ENCODE results near the gene SLC23A3. TPM values are rescaled to one million over a fixed set of nuclear protein-coding genes. Genes with fewer than 3 reads are reported as not detected.
"Not testable (repeated sequence)": the region's sequence is repeated elsewhere in the genome, so short reads cannot be mapped to it uniquely, and the experiment has no call there.

The SLC23A3 gene
- total RNA-seq, 2 donors from 2014 or later, result 0.65 to 1.0 TPM

DNA sequence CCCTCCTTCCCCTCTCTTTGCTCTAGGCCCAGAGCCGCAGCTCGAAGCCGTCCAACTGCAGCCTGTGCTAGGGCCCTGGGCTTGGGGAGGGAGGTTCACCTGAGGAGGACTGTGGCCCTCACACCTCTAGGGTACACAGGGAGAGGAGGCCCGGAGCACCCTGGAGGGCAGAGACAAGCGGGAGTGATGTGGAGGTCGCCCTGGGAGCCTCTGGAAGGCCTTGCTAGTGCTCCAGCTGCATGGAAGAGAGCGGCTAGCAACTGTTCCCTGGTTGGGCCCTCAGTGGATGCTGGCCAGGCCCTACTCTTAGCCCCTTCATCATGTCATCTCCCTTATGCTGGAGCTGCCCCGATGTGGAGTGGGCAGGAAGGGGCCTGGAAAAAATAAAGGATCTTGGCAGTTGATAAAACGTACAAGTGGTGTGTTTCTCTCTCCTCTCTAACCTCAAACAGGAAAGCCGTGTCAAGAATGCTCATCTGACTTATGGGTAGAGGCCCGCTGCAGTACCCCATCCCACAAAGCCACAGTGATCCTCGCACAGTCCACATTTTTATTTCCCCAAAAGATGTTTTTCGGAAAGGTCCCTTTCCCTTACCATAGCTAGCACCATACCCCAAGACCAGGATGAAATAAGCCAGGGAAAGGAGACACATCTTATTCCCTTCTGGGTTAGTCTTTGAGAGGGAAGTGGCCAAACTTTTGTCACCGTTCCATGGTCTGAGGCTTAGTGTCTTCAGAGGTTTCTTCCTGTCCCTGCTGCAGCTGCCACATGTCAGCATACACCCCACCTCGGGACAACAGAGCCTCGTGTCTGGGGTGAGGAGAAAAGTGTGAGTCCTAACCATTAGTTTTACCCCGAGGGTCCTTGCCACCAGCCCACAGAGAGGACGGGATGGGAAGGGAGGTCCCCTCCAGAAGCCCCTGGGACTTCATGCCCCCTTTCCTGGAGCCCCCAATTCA is 39.7 kb upstream of the SLC23A3 start:
- peak overlapping the region; percentile 94 for H3K27ac Mint-ChIP-seq
- H3K27me3 Mint-ChIP-seq, result no peaks in the 10 kb centered on the region
- DNase-seq (no peak), ATAC-seq (no peak)
- H3K4me1 Mint-ChIP-seq, result peaks cover 20% of the 10 kb centered on the region
- no peaks in the 10 kb centered on the region for H3K9me3 ChIP-seq (ENCODE audit: control insufficient read depth, low read length, poor library complexity, severe bottlenecking)
- H3K4me3 Mint-ChIP-seq, result peak overlapping the region; percentile 21
- no peaks in the 10 kb centered on the region for H3K36me3 Mint-ChIP-seq (ENCODE audit: low read depth)

DNA sequence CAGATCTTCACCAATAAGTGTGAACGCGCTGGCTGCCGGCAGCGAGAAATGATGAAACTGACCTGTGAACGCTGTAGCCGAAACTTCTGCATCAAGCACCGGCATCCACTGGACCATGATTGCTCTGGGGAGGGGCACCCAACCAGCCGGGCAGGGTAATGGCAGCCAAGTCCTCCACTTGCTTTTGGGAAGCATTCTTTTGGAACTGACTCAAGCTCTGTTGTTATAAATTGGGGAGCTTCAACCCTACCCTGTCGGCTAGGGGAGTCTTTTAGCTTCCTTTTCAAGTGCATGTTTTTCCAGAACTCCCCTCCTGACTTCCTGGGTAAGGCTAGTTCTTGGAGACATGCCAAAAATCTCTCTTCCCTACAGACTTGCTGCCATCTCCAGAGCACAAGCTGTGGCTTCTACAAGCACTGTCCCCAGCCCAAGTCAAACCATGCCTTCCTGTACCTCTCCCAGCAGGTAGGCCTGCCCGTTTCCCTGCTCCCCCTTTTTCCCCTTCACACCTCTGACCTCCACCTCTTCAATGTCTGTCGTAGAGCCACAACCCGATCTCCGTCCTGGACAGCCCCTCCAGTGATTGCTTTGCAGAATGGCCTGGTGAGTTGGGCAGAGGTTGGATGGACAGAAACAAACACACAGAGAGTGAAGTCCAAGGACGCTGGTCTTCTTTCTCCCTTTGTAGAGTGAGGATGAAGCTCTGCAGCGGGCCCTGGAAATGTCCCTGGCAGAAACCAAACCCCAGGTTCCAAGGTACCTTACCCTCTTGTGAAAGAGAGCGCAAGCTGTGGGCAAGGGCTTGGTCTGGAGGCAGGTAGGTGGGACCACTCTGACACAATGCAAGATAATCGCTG is 38.3 kb upstream of the SLC23A3 start:
- no peak for ATAC-seq
- no peak for DNase-seq
- no peaks in the 10 kb centered on the region for H3K36me3 Mint-ChIP-seq (ENCODE audit: low read depth)
- H3K4me3 Mint-ChIP-seq, result peak overlapping the region; percentile 91
- H3K4me1 Mint-ChIP-seq, result peaks cover 20% of the 10 kb centered on the region
- H3K27me3 Mint-ChIP-seq, result no peaks in the 10 kb centered on the region
- no peaks in the 10 kb centered on the region for H3K9me3 ChIP-seq (ENCODE audit: control insufficient read depth, low read length, poor library complexity, severe bottlenecking)
- peak overlapping the region; percentile 94 for H3K27ac Mint-ChIP-seq

DNA sequence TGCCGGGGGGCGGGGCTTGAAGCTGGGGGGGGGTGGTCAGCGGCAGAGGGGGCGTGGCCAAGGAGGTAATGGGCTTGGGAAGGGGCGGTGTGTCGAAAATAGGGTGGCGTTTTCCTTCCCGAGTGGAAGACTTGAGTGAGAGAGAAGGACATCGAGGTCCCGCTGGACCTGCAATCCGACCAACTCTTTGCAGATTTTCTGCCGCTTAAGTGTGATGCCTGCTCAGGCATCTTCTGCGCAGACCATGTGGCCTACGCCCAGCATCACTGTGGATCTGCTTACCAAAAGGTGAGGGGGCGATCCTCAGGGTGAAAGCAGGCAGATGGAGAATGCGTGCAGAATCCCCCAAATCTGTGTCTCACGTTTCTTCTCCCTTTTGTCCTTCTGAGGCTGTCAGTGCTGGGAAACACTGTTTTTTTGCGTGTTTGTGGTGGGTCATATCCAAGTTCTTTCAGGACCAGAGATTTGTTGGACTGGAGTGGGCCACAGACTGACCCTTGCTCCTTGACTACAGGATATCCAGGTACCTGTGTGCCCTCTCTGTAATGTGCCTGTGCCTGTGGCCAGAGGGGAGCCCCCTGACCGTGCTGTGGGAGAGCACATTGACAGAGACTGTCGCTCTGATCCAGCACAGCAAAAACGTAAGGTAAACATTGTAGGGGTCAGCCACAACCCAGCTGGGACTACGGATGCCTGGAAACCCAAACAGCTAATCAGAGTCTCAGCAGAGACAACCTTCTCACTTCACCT is 37.5 kb upstream of the SLC23A3 start:
- Mint-ChIP-seq H3K27ac (peak overlapping the region; percentile 94), H3K4me3 (peak overlapping the region; percentile 91), H3K27me3 (no peaks in the 10 kb centered on the region), H3K4me1 (peaks cover 20% of the 10 kb centered on the region), H3K36me3 (ENCODE audit: low read depth) (no peaks in the 10 kb centered on the region)
- no peak for DNase-seq
- no peaks in the 10 kb centered on the region for H3K9me3 ChIP-seq (ENCODE audit: control insufficient read depth, low read length, poor library complexity, severe bottlenecking)
- no peak for ATAC-seq

DNA sequence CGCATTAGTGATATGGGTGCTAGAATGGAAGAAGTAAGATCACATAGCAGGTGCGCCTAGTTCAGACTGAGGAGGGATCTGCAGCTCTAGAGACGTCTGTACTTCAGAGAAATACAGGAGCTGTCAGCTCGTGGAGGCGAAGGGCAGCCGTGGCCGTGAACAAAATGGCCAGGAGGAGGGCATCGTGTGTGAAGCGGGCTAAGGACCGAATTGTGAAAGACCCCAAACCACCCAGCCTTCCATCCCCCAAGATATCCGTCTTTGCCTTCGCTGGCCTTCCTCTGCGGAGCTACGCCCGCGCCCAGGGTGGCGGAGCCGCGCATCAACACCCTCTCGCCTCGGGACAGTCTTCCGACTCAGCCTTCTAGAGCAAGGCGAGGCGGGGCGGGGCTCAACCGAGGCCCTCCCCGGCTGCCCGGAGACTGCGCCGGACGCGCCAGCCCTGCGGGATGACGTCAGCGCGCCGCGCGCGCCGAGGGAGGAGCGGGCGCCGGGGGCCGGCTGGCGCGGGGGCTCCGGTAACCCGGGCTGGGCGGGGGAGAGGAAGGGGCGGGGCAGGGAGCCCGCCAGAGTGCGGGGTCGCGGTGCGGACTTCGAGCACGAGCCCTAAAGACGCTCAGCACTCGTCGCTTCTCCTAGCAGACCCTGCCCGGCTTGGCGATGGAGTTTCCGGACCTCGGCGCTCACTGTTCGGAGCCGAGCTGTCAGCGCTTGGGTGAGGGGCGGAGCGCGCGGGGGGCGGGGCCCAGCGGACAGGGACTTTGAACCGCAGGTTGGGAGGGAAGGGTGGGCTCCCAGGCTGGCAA is 36.7 kb upstream of the SLC23A3 start, which contains the start of gene ZFAND2B:
Gene ZFAND2B (plus strand): TSS at position 455 of the 806 bp plus-strand sequence. CDS start 206 bp downstream, at position 661.
- Mint-ChIP-seq H3K4me1 (peaks cover 20% of the 10 kb centered on the region), H3K27me3 (no peaks in the 10 kb centered on the region), H3K36me3 (ENCODE audit: low read depth) (no peaks in the 10 kb centered on the region), H3K4me3 (peak within 1 kb of the TSS; percentile 91), H3K27ac (peak within 1 kb of the TSS; percentile 94)
- peak; percentile 95 for ATAC-seq
- DNase-seq, result peak; percentile 95 to 98 (median 95)
- H3K9me3 ChIP-seq (ENCODE audit: control insufficient read depth, low read length, poor library complexity, severe bottlenecking), result no peaks in the 10 kb centered on the region

DNA sequence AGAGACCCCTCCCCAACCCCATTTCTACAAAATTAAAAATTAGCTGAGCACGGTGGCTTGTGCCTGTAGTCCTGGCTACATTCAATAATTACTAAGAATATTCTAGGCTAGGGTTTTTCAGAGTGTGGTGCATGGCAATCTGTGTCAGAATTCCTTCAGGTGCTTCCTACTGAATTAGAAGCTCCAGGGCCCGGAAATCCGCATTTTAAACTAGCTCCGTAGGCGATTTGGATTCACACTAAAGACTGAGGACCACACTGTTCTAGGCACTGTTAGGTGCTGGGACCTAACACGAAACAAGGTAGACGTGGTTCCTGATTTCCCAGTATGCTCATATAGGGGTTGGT is 36.1 kb upstream of the SLC23A3 start:
- peaks cover 16% of the 10 kb centered on the region for H3K4me1 Mint-ChIP-seq
- ATAC-seq (no peak), DNase-seq (no peak)
- peak overlapping the region; percentile 91 for H3K4me3 Mint-ChIP-seq
- no peaks in the 10 kb centered on the region for H3K9me3 ChIP-seq (ENCODE audit: control insufficient read depth, low read length, poor library complexity, severe bottlenecking)
- H3K27me3 Mint-ChIP-seq, result peaks cover 1% of the 10 kb centered on the region
- no peaks in the 10 kb centered on the region for H3K36me3 Mint-ChIP-seq (ENCODE audit: low read depth)
- H3K27ac Mint-ChIP-seq, result peak overlapping the region; percentile 91

DNA sequence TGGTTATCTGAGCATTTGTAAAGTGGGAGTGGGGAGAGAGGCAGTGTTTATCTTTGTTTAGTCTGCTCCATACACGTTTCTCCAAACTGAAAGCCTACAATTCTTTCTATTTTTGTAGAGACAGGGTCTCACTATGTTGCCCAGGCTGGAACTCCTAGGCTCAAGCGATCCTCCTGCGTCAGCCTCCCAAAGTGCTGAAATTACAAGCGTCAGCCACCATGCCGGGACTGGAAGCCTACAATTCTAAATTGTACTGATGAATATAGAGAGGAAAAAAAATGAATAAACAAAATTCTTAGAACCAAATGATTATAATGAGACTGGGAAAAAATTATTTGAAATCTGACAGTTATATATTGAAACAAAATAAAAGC is 35.3 kb upstream of the SLC23A3 start:
- Mint-ChIP-seq H3K27ac (no peak overlapping the region), H3K4me3 (no peak overlapping the region), H3K36me3 (ENCODE audit: low read depth) (no peaks in the 10 kb centered on the region), H3K4me1 (peaks cover 18% of the 10 kb centered on the region), H3K27me3 (peaks cover 8% of the 10 kb centered on the region)
- ATAC-seq (no peak), DNase-seq (no peak)
- H3K9me3 ChIP-seq (ENCODE audit: control insufficient read depth, low read length, poor library complexity, severe bottlenecking), result no peaks in the 10 kb centered on the region

DNA sequence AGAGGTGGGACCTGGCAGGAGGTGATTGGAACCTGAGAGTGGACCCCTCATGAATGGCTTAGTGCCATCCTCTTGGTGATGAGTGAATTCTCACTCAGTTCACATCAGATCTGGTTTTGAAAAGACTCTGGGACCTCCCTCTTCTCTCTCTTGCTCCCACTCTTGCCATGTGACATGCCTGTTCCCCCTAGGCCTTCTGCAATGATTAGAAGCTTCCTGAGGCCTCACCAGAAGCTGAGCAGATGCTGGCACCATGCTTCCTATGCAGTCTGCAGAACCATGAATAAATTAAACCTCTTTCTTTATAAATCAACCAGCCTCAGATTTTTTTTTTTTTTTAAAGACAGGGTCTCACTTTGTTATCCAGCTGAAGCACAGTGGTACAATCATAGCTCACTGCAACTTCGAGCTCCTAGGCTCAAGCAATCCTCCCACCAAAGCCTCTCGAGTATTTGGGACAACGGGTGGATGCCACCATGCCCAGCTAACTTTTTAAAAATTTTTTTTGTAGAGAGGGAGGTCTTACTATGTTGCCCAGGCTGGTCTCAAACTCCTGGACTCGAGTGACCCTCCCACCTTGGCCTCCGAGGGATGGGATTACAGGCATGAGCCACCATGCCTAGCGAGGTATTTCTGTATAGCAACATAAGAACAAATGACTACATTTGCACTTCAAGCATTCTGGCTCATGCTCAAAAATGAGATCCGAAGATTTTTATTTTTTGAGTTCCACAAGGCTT is 34.8 kb upstream of the SLC23A3 start:
- Mint-ChIP-seq H3K4me3 (no peak overlapping the region), H3K4me1 (peaks cover 18% of the 10 kb centered on the region), H3K36me3 (ENCODE audit: low read depth) (no peaks in the 10 kb centered on the region), H3K27me3 (peaks cover 10% of the 10 kb centered on the region), H3K27ac (no peak overlapping the region)
- DNase-seq, result no peak
- ATAC-seq, result no peak
- no peaks in the 10 kb centered on the region for H3K9me3 ChIP-seq (ENCODE audit: control insufficient read depth, low read length, poor library complexity, severe bottlenecking)

DNA sequence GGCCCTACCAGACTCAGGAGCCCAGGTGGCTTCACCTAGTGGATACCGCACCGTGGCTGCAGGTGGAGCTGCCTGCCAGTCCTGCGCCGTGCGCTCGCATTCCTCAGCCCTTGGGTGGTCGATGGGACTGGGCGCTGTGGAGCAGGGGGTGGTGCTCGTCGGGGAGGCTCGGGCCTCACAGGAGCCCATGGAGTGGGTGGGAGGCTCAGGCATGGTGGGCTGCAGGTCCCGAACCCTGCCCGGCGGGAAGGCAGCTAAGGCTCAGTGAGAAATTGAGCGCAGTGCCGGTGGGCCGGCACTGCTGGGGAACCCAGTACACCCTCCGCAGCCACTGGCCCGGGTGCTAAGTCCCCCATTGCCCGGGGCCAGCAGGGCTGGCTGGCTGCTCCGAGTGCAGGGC is 31.5 kb upstream of the SLC23A3 start:
- not testable (repeated sequence) for DNase-seq; H3K27ac Mint-ChIP-seq; H3K9me3 ChIP-seq (ENCODE audit: control insufficient read depth, low read length, poor library complexity, severe bottlenecking); H3K4me1 Mint-ChIP-seq; H3K4me3 Mint-ChIP-seq; H3K36me3 Mint-ChIP-seq (ENCODE audit: low read depth); ATAC-seq
- peaks cover 21% of the 10 kb centered on the region for H3K27me3 Mint-ChIP-seq

DNA sequence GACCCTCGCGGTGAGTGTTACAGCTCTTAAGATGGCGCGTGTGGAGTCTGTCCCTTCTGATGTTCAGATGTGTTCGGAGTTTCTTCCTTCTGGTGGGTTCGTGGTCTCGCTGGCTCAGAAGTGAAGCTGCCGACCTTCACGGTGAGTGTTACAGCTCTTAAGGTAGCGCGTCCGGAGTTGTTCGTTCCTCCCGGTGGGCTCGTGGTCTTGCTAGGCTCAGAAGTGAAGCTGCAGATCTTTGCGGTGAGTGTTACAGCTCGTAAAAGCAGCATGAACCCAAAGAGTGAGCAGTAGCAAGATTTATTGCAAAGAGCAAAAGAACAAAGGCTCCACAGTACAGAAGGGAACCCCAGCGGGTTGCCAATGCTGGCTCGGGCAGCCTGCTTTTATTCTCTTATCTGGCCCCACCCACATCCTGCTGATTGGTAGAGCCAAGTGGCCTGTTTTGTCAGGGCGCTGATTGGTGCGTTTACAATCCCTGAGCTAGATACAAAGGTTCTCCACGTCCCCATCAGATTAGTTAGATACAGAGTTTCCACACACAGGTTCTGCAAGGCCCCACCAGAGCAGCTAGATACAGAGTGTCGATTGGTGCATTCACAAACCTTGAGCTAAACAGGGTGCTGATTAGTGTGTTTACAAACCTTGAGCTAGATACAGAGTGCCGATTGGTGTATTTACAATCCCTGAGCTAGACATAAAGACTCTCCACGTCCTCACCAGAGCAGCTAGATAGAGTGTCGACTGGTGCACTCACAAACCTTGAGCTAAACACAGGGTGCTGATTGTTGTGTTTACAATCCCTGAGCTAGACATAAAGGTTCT is 30.9 kb upstream of the SLC23A3 start:
- Mint-ChIP-seq H3K4me3 (peak overlapping the region; percentile 65), H3K27me3 (peaks cover 21% of the 10 kb centered on the region)
- H3K4me1 Mint-ChIP-seq; ATAC-seq; H3K9me3 ChIP-seq (ENCODE audit: control insufficient read depth, low read length, poor library complexity, severe bottlenecking); H3K27ac Mint-ChIP-seq; H3K36me3 Mint-ChIP-seq (ENCODE audit: low read depth); DNase-seq: not testable (repeated sequence)

DNA sequence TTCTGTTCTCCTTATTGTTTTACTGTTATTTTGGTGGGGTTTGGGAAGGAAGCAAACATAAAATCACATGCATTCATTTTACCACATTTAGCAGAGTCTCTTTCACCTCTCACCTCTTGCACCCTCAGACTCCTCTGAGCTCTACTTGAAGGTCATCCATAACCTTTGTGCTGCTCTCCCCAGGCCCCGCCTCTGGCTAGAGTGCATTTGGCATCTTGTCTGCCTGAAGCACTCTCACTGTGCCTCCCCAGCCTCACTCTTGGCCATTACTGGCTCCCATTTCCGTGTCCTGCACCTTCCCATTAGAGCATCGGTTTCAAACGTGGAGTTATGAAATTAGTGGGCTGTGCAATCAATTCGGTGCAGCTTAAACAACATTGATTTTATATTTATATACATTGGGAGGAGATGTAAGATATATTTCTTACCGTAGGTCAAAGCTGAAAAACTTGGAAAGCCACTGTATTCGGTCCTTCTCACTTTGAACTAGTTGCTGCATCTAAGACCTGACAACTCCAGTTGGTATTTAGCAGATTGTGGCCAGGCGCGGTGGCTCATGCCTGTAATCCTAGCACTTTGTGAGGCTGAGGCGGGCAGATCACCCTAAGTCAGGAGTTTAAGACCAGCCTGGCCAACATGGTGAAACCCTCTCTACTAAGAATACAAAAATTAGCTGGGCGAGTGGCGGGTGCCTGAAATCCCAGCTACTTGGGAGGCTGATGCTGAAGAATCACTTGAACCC is 29.8 kb upstream of the SLC23A3 start:
- no peaks in the 10 kb centered on the region for H3K9me3 ChIP-seq (ENCODE audit: control insufficient read depth, low read length, poor library complexity, severe bottlenecking)
- Mint-ChIP-seq H3K27ac (no peak overlapping the region), H3K4me3 (no peak overlapping the region), H3K27me3 (peaks cover 21% of the 10 kb centered on the region), H3K4me1 (peaks cover 6% of the 10 kb centered on the region), H3K36me3 (ENCODE audit: low read depth) (peaks cover 3% of the 10 kb centered on the region)
- ATAC-seq, result no peak
- DNase-seq, result no peak

DNA sequence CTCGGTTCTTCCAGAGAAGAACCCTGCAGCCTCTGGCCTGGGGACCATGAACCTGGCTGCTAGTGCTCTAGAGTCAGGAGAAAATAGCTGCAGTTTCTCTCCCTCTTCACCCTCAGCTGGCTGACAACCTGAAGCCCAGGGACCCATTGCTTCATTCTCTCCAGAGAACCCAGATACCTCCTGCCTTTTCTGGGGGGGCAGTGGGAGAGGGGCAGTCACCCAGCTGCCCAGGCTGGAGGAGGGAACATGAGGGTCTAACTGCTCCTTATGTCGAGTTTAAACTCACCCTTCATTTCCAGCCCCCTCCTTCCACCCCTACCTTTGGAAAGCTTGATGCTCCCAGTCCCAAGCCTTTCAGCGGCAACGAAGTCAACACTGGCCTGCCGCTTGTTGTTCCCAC is 29.1 kb upstream of the SLC23A3 start:
- peaks cover 3% of the 10 kb centered on the region for H3K36me3 Mint-ChIP-seq (ENCODE audit: low read depth)
- H3K27ac Mint-ChIP-seq, result no peak overlapping the region
- DNase-seq (no peak), ATAC-seq (no peak)
- no peaks in the 10 kb centered on the region for H3K9me3 ChIP-seq (ENCODE audit: control insufficient read depth, low read length, poor library complexity, severe bottlenecking)
- no peak overlapping the region for H3K4me3 Mint-ChIP-seq
- peaks cover 21% of the 10 kb centered on the region for H3K27me3 Mint-ChIP-seq
- H3K4me1 Mint-ChIP-seq, result peaks cover 6% of the 10 kb centered on the region
